Glomerular visceral epithelial cell (primary cell): ENCODE results near the gene NPC1L1.

Source experiments
- DNase-seq: peaks from one replicate; pipeline ENCODE4 v3.0.0-alpha.2; 2016; ENCODE audit errors: extremely low spot score

Gene NPC1L1

GRCh38 chr7:44472843-44473242 is 68.3 kb downstream of the NPC1L1 start:
- no peak for DNase-seq

DNA sequence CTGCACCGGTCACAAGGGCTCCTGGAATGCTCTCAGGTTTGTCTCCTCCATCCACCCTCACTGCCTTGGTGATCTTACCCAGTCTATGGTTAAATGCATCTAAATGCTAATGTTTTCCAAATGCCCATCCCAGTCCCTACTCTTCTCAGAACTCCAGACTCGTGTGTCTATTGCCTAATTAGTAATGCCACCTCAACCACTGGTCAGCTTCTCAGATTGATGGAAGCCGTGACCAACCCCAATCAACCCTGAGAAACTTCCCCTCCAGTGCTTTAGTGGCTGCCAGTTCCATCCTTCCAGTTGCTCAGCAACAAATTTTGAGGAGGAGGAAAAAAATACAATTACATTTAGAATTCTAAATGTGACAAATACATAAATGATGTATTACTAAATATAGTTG is 69.3 kb downstream of the NPC1L1 start:
- DNase-seq: no peak

DNA sequence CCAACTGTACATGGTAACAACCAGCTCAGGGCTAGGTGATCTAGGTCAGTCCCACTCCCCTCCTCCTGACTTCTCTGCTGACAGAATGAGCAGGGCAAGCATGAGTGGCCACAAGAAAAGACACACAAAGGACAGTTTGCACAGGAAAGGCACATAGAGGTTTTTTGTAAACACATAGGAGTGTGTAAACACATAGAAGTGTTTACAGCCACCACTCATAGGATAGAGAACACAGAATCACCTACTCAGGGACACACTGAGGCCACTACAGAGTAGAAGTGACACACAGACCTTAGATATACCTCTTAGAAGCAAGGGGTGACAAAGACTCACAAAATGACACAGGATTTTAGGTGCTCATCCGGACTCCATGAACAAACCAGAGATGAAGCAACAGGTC is 69.7 kb downstream of the NPC1L1 start:
- DNase-seq: no peak

DNA sequence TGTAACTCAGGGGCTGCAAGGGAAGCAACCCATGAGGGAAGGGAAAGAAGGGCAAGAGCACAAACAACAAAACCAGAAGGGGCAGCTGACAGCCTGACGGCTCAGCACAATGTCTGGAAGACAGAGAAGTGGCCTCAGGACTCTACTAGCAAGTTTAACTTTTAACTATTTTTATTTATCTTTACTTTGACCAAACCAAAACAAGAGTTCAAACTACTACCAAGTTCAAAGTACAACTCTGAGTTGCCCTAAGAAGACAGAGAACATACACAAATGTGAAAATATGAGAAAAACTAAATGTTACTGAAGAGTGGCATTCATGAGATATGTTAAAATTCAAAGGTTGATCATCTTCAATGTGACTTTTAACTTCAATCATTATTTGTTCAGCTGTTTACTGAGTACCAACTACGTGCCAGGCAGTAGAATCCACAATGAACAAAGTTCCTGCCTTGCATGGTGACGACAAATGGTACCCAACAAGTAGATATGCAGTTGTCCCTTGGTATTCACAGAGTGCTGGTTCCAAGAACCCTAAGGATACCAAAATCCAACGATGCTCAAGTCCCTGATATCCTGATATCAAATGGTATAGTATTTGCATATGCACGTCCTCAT is 70.4 kb downstream of the NPC1L1 start:
- no peak for DNase-seq

GRCh38 chr7:44470135-44470479 is 71.0 kb downstream of the NPC1L1 start:
- DNase-seq: peak; percentile 42

DNA sequence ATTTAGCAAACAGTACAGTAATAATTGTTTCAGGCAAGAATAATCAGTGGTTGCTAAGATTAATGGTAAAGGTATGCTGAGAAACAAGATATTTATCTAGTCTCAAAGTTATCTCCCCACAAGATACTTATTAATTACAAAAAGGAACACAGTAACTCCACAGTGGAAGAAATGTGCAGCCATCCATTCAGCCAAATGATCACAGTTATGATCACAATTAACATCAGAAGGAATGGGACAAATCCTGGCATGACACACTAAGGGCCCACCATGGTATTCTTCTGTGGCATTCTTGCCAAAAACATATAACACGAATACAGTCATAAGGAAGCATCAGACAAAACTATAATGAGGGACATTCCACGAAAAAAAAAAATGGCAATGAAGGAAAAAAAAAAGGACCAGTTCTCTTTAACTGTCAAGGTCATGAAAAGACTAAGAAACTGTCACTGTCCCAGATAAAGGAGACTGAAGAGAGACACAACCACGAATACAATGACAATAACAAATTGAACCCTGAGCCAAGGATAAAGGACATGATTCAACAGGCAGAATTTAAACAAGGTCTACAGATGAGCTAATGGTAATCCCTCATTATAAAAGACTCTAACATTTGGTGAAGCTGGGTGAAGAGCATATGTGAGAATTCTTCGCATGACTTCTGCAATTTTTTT is 71.5 kb downstream of the NPC1L1 start:
- DNase-seq: peak; percentile 67

DNA sequence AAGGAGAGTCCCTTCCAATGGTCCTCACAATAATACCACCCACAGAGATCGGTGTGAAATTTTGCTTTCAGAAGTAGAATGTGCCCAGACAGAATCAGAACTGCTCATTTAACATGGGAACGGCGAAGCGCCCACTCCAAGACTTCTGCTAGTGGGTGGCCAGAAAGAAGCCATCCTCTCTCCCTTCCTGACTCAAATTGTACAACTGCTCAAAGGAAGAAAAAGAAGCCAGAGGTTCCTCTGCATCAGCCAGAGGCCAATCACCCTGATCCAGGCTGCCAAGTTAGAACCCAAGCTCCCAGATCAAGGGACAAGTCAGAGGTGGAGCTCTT is 73.9 kb downstream of the NPC1L1 start:
- no peak for DNase-seq

DNA sequence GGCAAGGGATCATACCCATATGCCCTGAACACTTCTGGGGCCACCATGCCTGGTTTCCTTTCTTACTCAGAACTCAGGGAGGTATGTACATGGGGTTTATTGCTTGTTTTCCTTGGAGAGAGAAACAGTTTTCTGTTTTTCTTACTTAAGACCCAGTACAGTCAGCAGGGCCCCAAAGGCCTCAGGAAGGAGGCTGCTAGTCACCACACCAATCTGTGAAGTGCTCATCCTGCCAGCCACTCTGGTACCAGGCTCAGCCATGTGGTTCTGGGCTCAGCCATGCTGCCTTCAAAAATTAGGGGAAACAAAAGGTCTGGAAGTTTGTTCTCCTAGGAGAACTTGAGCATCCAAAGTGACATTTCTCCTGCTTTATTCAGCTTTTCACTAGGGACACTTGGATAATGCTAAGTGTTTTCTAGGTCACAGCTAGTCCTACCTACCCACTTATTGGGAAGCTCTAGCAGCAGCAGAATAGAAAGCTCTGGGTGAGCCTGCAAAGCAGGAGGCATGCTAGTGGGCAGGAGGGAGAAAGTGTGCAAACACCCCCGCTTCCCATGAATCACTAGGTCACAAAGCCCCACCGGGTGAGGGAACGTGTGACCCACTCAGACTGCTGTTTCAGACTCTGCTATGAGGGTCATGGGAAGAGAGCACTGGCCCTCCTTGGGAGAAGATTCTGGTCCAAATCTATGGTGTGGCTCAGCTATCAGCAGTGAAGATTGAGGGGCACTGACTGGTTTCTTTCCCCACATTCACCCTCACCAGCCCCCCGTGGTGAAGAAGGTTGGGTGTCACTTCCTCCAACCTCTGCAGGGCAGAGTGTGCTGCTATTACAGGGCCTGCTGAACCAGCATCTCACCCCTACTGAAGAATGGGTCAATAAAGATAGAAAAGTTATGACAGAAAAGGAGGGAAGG is 74.6 kb downstream of the NPC1L1 start:
- DNase-seq: peak; percentile 21

GRCh38 chr7:44465490-44465889 is 75.6 kb downstream of the NPC1L1 start:
- no peak for DNase-seq

DNA sequence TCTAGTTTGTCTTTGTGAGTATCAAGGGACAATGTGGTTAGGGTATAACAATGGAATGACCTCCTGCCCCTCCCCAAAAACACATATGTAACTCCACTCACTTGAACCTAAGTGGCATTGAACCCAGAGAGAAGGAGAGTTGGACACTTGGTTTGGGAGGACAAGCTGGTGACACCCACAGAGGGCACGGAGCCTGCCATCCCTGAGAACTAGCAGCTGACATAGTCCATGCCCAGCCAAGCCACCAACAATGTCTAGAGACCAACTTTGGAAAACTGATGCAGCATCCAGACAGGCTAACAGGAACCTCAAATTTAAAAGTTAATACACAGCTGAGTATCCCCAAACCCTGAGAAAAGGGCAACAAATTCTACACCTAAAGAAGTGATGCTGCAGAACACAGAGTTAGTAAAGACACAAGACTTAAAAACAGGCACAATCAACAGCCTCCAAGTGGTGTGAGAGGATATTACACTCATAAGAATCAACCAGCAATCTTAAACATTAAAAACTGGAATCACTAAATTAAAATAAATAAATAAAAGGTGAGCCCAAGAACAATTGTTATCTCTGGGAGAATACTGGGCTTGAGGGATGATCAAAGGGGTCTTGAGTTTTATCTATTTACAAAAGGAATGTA is 77.8 kb downstream of the NPC1L1 start:
- no peak for DNase-seq
